Pons (tissue), 1 donor: ENCODE results near the gene ENC1.
A peak's percentile ranks its signal among the peaks of the same experiment; 100 is the strongest.

Experiments used
- DNase-seq: peaks from one replicate; pipeline ENCODE4 v3.0.0-alpha.2; 2016; ENCODE audit warnings: low spot score

ENC1 gene

DNA sequence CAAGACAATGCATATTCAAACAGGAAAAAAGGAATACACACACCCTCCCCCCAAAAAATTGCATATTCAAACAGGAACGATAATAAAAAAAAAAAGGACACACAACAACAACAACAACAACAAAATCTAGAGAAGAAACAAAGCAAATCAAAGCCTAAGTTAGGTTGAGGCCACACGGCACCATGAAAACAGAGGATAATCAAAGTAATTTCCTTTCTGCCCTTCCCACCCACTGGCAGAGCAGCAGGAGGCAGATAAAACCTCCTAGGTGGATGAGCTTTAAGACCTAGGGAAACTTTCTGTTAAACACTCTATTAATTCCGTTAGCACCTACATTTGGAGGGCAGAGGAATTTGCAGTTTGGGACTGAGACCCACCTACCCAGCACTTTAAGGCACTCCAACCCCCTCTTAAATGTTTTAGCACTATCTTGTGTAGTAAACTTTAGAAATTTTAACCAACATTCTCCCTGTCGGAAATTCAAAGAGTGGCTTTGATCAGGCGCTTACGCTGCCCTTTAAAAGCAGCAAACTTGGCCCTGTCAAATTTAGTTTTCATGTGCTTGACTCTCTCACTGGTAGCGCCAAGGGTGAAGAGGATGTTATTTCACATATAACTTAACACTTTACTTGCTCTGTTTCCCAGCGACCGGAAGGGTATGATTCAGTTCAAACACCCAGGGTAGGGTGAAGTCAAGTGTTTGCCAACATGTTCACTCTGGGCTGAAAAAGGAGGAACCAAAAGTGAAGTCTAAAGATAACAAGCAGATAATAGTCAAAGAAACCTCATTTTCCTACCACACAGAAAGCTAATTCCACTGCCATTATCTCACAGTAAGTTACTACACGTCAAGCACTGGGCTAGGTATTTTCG, 9.2 kb downstream of the ENC1 start:
- DNase-seq = peak; percentile 53

GRCh38 chr5:74630453-74631066, 10.0 kb downstream of the ENC1 start:
- no peak for DNase-seq

DNA sequence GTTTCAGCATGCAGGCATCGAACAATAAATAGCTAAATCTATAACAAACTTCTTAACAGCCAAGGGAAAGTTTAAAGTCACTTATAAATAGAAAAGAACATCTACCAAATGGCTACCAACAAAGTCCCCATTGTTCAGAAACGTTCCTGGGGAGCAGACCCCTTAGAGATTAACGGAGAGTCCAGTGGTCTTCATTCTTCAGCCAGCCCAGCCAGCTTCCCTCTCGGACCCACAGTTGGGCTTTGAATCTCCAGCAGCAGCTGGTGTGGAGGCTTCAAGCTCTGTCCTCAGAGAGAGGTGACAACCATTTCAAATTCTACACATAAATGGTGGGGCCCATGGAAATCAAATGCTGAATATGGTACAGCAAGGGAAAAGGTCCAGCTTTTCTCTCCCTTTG, 11.2 kb downstream of the ENC1 start:
- DNase-seq = no peak

- no peak for DNase-seq
These were observed 12.2 kb downstream of the ENC1 start for GRCh38 chr5:74628359-74628758.

DNA sequence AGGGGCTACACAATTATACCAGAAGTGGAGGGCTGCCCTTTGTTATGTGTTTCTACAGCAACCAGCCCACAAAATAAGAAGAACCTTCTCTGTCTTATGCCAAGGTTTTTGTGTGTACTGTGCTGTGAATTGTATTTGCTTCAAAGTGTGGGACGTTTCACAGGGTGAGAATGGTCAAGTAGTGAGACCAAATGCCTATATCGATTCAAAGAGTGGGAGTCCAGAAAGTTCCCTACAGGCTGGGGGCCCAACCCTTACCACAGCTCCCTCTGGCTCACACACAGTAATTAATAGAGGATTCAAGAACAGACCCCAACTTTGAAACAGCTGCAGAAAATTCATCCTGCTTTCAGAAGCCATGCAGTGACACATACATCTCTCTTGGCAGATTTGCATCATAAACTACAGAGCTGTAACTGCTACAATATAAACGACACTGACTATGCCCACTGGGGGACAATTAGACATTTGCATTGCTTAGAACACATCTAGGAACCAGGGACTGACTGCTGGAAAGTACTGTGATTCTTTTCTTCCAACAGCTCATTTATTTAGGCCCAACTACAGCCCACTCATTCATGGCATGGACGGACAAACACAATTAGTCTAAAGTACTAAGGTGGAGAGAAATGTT, 12.8 kb downstream of the ENC1 start:
- no peak for DNase-seq

- DNase-seq = no peak
These were observed 13.9 kb downstream of the ENC1 start for GRCh38 chr5:74626386-74627222.

GRCh38 chr5:74625742-74626241, 14.7 kb downstream of the ENC1 start:
- DNase-seq = no peak

GRCh38 chr5:74624931-74625505, 15.5 kb downstream of the ENC1 start:
- DNase-seq = no peak

DNA sequence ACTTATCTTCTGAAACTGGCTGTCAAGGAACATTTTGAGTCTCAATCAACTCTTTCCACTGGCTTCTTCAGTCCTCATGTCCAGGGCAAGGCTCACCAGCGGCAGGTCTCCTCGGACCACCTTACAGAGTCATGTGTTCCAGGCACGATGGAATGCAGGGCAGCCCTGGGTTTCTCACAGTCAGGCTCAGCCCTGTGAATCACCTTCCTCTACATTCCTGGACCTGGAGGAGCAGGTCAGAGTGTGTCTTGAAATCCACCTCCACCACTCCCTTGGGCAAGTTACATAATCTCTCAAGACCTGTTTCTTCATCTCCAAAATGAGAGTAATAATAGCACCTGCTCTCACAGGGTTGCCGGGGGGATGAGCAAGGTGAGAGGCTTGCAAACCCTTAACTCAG, 16.0 kb downstream of the ENC1 start:
- no peak for DNase-seq

GRCh38 chr5:74623748-74624408, 16.6 kb downstream of the ENC1 start:
- no peak for DNase-seq

GRCh38 chr5:74623006-74623611, 17.4 kb downstream of the ENC1 start:
- DNase-seq = no peak

DNA sequence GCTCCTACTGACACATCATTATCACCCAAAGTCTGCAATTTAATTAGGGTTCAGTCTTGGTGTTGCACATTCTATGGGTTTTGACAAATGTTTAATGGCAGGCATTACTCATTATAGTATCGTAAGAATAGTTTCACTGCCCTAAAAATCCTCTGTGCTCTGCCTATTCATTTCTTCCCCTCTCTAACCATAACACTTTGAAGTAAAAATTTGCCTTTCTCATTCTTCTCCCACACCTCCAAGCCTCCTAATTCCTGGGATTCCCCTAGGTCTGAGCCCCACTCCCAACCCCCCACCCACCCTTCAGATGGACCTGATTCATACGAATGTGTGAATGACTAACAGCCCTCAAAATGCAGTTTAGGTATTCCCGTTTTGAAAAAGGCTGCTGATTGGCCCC, 18.4 kb downstream of the ENC1 start:
- no peak for DNase-seq

- no peak for DNase-seq
These were observed 19.0 kb downstream of the ENC1 start for GRCh38 chr5:74621492-74621891.

DNA sequence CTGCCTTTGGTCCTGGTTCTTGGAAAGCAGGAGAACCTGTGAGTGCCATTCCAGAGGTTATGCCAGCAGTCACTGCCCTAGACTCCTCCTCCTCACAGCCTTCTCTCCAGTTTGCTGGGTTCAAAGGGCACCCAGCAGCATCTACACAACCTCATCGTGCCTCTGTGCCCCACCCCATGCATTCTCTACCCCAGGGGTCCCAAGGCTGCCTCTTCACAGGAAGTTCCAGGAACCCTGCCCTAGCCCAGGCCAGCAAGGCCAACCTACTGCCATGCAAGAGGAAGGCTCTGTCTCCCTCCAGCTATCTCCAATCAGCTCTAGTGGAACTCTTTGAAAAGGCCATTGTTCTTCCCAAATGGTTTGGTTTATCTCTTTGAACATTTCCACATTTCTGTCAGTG, 21.2 kb downstream of the ENC1 start:
- DNase-seq = peak; percentile 47

GRCh38 chr5:74618106-74618505, 22.4 kb downstream of the ENC1 start:
- no peak for DNase-seq

DNA sequence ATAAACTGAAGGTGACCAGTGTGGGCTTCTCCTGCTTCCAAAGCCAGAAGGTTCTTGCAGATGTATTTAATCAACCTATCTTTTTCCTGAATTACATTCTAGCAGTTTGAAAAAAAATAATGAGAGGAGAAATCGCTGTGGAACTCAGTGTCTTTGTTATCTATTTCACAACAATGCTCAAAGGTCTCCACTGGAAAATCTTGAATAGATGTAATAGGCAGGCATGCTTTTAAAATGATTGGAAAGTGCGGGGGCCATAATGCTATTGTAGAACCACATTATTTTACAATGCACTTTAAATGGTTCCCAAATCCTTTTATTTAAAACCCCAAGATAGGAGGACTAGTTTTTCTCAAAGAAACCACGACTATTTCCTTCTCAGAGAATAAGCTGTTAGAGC, 23.3 kb downstream of the ENC1 start:
- no peak for DNase-seq

- DNase-seq = no peak
These were observed 24.0 kb downstream of the ENC1 start for GRCh38 chr5:74616236-74617146.

DNA sequence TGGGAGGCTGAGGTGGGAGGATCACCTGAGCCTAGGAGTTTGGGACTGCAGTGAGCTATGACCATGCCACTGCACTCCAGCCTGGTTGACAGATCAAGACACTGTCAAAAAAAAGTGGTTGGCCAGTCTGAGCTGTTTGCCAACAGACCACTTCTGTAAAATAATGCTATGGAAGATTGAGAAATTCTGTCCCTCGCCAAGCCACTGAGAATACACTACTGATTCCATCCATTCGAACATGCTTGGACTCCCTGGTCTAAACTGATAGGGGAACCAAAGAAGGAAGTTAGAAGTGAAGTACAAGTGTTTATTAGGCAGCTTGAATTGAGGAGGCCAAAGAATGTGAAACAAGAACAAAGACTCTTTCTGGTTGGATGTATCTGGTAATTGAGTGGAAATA, 27.2 kb downstream of the ENC1 start:
- DNase-seq = peak; percentile 79

- no peak for DNase-seq
These were observed 28.5 kb downstream of the ENC1 start for GRCh38 chr5:74612045-74612444.
